Kidney (tissue), 14 donors: ENCODE data around the gene BLVRA. TPM values are rescaled to one million over a fixed set of nuclear protein-coding genes. Genes with fewer than 3 reads are reported as not detected.
"Not testable (repeated sequence)": the region's sequence is repeated elsewhere in the genome, so short reads cannot be mapped to it uniquely, and the experiment has no call there.

ENCODE experiments used
- DNase-seq, 5 donors: peaks; one replicate each; pipeline ENCODE4 v3.0.0-alpha.2; 2013 to 2020
- FAIRE-seq: peaks from 2 replicates; lab custom pipeline; 2012; peaks lifted over from hg19 to GRCh38; lab: Jason Lieb, UNC
- H3K27ac ChIP-seq, 2 donors: one replicate each; pipeline ENCODE4 v1.7.0; 2013; ENCODE audit warnings: low read depth in 2 of 2, low read length in 2 of 2, inconsistent platforms in 1 of 2
- H3K27me3 ChIP-seq: one replicate; pipeline ENCODE4 v1.7.1; 2013; ENCODE audit warnings: low read length, inconsistent platforms; ENCODE audit not compliant: control insufficient read depth, insufficient read depth
- H3K36me3 ChIP-seq, 3 donors: one replicate each; pipeline versions ENCODE4 v1.7.0 to v1.7.1; 2013; ENCODE audit warnings: low read length in 3 of 3, control low read depth in 1 of 3, inconsistent platforms in 1 of 3; ENCODE audit not compliant: insufficient read depth in 3 of 3, control insufficient read depth in 2 of 3
- H3K4me1 ChIP-seq, 3 donors: one replicate each; pipeline versions ENCODE4 v1.7.0 to v1.7.1; 2013; ENCODE audit warnings: low read length in 3 of 3, inconsistent platforms in 1 of 3, low read depth in 1 of 3; ENCODE audit not compliant: control insufficient read depth in 2 of 3, insufficient read depth in 2 of 3
- H3K4me3 ChIP-seq, 3 donors: one replicate each; pipeline versions ENCODE4 v1.7.0 to v1.8.1; 2013; ENCODE audit warnings: low read length in 3 of 3, control low read depth in 1 of 3, inconsistent platforms in 1 of 3
- H3K9ac ChIP-seq, 3 donors: one replicate each; pipeline versions ENCODE4 v1.7.0 to v1.7.1; 2013; ENCODE audit warnings: low read length in 3 of 3, control low read depth in 1 of 3, inconsistent platforms in 1 of 3
- H3K9me3 ChIP-seq, 3 donors: one replicate each; pipeline versions ENCODE4 v1.7.0 to v1.7.1; 2013; ENCODE audit warnings: low read length in 3 of 3, control low read depth in 1 of 3, inconsistent platforms in 1 of 3; ENCODE audit not compliant: control insufficient read depth in 2 of 3, insufficient read depth in 1 of 3
- CTCF ChIP-seq: IDR thresholded peaks from 3 replicates; pipeline ENCODE4 v1.5.1; 2012; ENCODE audit warnings: mild to moderate bottlenecking, moderate library complexity, borderline replicate concordance; ENCODE audit not compliant: insufficient read depth; ENCODE audit errors: extremely low read depth
- intact Hi-C: fragments of 100-400 bp; cut with DNase I; formaldehyde crosslinking; loops from one replicate; pipeline ENCODE4 v1.11.1; 2022
- polyA plus RNA-seq: library from polyadenylated mRNA; stranded (reverse); fragments of 350-450 nt; fragmentation: Illumina TruSeq; extraction: RNeasy Lipid Tissue Mini Kit (QIAGEN cat#74804); gene quantifications from one replicate; pipeline ENCODE4 v1.2.3, GENCODE V29; 2014; ENCODE audit warnings: low read depth, low replicate concordance; ENCODE audit not compliant: insufficient read depth
- total RNA-seq: library from RNA; stranded (reverse); fragmentation: NEBNext Ultra II Directional; extraction: Animal tissue kit (Norgen Biotek cat#: 25700); gene quantifications from one replicate; pipeline ENCODE4 v1.2.1, GENCODE V29; 2021
- donor health status: control.
- donor health status: control.
- donor health status: control.
- donor health status: control.
- donor health status: control.
- donor health status: DM: yes; HTN: yes; CAD: no.
- donor health status: Normal renal cell carcinoma (clear cell type).

The BLVRA gene
- total and polyA plus RNA-seq, 2 donors from 2014 or later, result 69.6 to 86.9 TPM

GRCh38 chr7:43792471-43793150, 34.1 kb downstream of the BLVRA start:
- Histone ChIP-seq H3K27me3 (no peaks in the 10 kb centered on the region), H3K36me3 (peaks cover 5 to 8% (median 6%) of the 10 kb centered on the region in 3 donors), H3K4me1 (no peaks in the 10 kb centered on the region), H3K4me3 (no peak overlapping the region), H3K27ac (no peak overlapping the region), H3K9me3 (no peaks in the 10 kb centered on the region), H3K9ac (no peak overlapping the region)
- FAIRE-seq, result no peak
- no peak for TF ChIP-seq CTCF
- DNase-seq, result no peak
- intact Hi-C loops, result no loop called here

- H3K27me3 ChIP-seq, result no peaks in the 10 kb centered on the region
- H3K9ac ChIP-seq, result no peak overlapping the region
- no peak for FAIRE-seq
- peaks cover 0 to 13% (median 12%) of the 10 kb centered on the region in 3 donors for H3K36me3 ChIP-seq
- DNase-seq, result no peak
- H3K9me3 ChIP-seq, result no peaks in the 10 kb centered on the region
- no peak overlapping the region for H3K27ac ChIP-seq
- intact Hi-C loops, result no loop called here
- TF ChIP-seq CTCF, result no peak
- H3K4me3 ChIP-seq, result no peak overlapping the region
- no peaks in the 10 kb centered on the region for H3K4me1 ChIP-seq
Observed at GRCh38 chr7:43799605-43800004, 41.1 kb downstream of the BLVRA start.

- Histone ChIP-seq H3K4me3 (no peak overlapping the region), H3K27ac (no peak overlapping the region), H3K36me3 (peaks cover 2 to 14% (median 13%) of the 10 kb centered on the region in 3 donors), H3K9ac (no peak overlapping the region), H3K4me1 (no peaks in the 10 kb centered on the region), H3K27me3 (no peaks in the 10 kb centered on the region), H3K9me3 (no peaks in the 10 kb centered on the region)
- intact Hi-C loops, result no loop called here
- no peak for FAIRE-seq
- no peak for DNase-seq
- TF ChIP-seq CTCF, result no peak
Observed at GRCh38 chr7:43803865-43804264, 45.4 kb downstream of the BLVRA start.

GRCh38 chr7:43808410-43808809, 49.9 kb downstream of the BLVRA start:
- no peak for TF ChIP-seq CTCF
- Histone ChIP-seq H3K27ac (no peak overlapping the region), H3K27me3 (no peaks in the 10 kb centered on the region), H3K9me3 (no peaks in the 10 kb centered on the region), H3K36me3 (peaks cover 2 to 8% (median 5%) of the 10 kb centered on the region in 3 donors), H3K9ac (no peak overlapping the region), H3K4me1 (no peaks in the 10 kb centered on the region), H3K4me3 (no peak overlapping the region)
- intact Hi-C loops, result no loop called here
- DNase-seq, result no peak
- no peak for FAIRE-seq

GRCh38 chr7:43810195-43810941, 51.9 kb downstream of the BLVRA start:
- FAIRE-seq, H3K4me1 ChIP-seq, DNase-seq, H3K4me3 ChIP-seq, H3K36me3 ChIP-seq, H3K27ac ChIP-seq, H3K9ac ChIP-seq, H3K9me3 ChIP-seq, H3K27me3 ChIP-seq, intact Hi-C loops: not testable (repeated sequence)
